Right lobe of liver (tissue), 6 donors: ENCODE data around the gene ATP6V1G1. TPM values are rescaled to one million over a fixed set of nuclear protein-coding genes. Genes with fewer than 3 reads are reported as not detected.
A peak's percentile ranks its signal among the peaks of the same experiment; 100 is the strongest.

Experiments used
- ATAC-seq, 4 donors: fragments of 200-7000 bp; cut with Tn5 transposase; one replicate each; pipeline ENCODE4 v1.9.1; 2020; ENCODE audit warnings: mild to moderate bottlenecking in 4 of 4, moderate library complexity in 4 of 4
- DNase-seq, 3 donors: peaks; one replicate each; pipeline ENCODE4 v3.0.0-alpha.2; 2020
- H3K27ac ChIP-seq, 3 donors: fragments of 200-600 bp; one replicate each; pipeline ENCODE4 v1.8.0; 2022
- H3K27me3 ChIP-seq, 2 donors: fragments of 200-600 bp; one replicate each; pipeline ENCODE4 v1.8.0; 2022
- H3K36me3 ChIP-seq, 4 donors: fragments of 200-600 bp; sonication (generic) in 1 of 4; one replicate each; pipeline versions ENCODE4 v1.5.1 to v1.8.0; 2017 to 2022; ENCODE audit warnings: control low read depth in 1 of 4
- H3K4me1 ChIP-seq, 4 donors: fragments of 200-600 bp; sonication (generic) in 1 of 4; one replicate each; pipeline versions ENCODE4 v1.5.1 to v1.8.0; 2017 to 2022; ENCODE audit warnings: control low read depth in 1 of 4
- H3K4me3 ChIP-seq, 3 donors: fragments of 200-600 bp; one replicate each; pipeline ENCODE4 v1.8.0; 2022
- H3K9me3 ChIP-seq, 4 donors: fragments of 200-600 bp; sonication (generic) in 1 of 4; one replicate each; pipeline versions ENCODE4 v1.5.1 to v1.8.0; 2017 to 2022; ENCODE audit warnings: control low read depth in 1 of 4
- POLR2A ChIP-seq: fragments of 450-650 bp; IDR thresholded peaks from one replicate; pipeline ENCODE4 v1.6.1; 2017; ENCODE audit warnings: antibody characterized with exemption, mild to moderate bottlenecking
- WGBS: methylation state at CpG from one replicate; pipeline ENCODE4 v1.1.6; 2018; ENCODE audit warnings: low coverage, low lambda C conversion rate; ENCODE audit not compliant: insufficient coverage; ENCODE audit errors: missing lambda C conversion rate; 5-methylcytosine and 5-hydroxymethylcytosine counted together
- intact Hi-C, 2 donors: fragments of 100-400 bp; cut with DNase I; formaldehyde crosslinking; loops; one replicate each; pipeline versions ENCODE4 v1.11.2 to v1.14.1; 2022
- total RNA-seq, 6 experiments: library from RNA; depleted of rRNA in 2 of 6; stranded (reverse); fragments of >200 nt in 2 of 6; fragmentation: NEBNext Ultra II Directional in 3 of 6; extraction: Animal tissue kit (Norgen Biotek cat#: 25700) in 3 of 6; gene quantifications; one replicate each; pipeline versions ENCODE4 v1.1.0 to v1.2.4, GENCODE V29; 2016 to 2023
- TF ChIP-seq, protein P1 (sequence below), 4 donors: fragments of 200-600 bp in 3 of 4; fragments of 450-650 bp in 1 of 4; IDR thresholded peaks; one replicate each; pipeline versions ENCODE4 v1.5.1 to v1.8.0; 2016 to 2022; ENCODE audit warnings: antibody characterized with exemption in 4 of 4, mild to moderate bottlenecking in 2 of 4
- donor health status: DM: no; HTN: yes; CAD: no.
- donor health status: DM: no; HTN: no; CAD: no.
- donor health status: DM: no; HTN: no; CAD: no.
- donor health status: DM: no; HTN: yes; CAD: no.
- donor health status: DM: no; HTN: yes; CAD: no.

Gene ATP6V1G1
- total RNA-seq, 6 experiments from 2014 or later, result 31.0 to 155 (median 49.1) TPM

DNA sequence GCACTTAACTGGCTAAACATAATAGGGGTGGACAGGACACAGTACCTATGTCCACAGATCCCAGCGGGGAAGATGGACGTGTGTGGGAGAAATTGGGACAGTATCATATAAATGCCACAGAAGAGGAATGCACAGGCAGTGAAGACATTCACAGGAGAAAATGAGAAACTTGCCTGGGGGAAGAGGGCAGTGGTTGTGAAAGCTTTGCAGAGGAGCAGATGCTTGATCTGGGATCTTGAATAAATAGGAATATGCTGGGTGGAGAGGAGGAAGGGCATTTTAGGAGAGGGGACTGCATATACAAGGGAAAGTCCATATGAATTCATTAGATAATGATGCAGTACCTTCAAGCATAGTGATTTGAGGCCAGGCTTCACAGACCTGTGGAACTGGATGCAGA, 37.1 kb downstream of the ATP6V1G1 start:
- DNase-seq, result no peak
- Histone ChIP-seq H3K4me1 (peaks cover 0 to 5% (median 0%) of the 10 kb centered on the region in 4 donors), H3K4me3 (no peak overlapping the region), H3K27ac (no peak overlapping the region), H3K36me3 (peaks cover 0 to 15% (median under 1%) of the 10 kb centered on the region in 4 donors), H3K9me3 (no peaks in the 10 kb centered on the region), H3K27me3 (no peaks in the 10 kb centered on the region)
- 86% methylated on average over 2 of the region's 2 CpGs for WGBS
- ATAC-seq, result no peak
- intact Hi-C loops, result no loop called here
- TF ChIP-seq, protein P1, sequence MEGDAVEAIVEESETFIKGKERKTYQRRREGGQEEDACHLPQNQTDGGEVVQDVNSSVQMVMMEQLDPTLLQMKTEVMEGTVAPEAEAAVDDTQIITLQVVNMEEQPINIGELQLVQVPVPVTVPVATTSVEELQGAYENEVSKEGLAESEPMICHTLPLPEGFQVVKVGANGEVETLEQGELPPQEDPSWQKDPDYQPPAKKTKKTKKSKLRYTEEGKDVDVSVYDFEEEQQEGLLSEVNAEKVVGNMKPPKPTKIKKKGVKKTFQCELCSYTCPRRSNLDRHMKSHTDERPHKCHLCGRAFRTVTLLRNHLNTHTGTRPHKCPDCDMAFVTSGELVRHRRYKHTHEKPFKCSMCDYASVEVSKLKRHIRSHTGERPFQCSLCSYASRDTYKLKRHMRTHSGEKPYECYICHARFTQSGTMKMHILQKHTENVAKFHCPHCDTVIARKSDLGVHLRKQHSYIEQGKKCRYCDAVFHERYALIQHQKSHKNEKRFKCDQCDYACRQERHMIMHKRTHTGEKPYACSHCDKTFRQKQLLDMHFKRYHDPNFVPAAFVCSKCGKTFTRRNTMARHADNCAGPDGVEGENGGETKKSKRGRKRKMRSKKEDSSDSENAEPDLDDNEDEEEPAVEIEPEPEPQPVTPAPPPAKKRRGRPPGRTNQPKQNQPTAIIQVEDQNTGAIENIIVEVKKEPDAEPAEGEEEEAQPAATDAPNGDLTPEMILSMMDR (IDR thresholded peaks at IDR 0.05), result no peak
- no peak for TF ChIP-seq POLR2A

GRCh38 chr9:114626415-114627020, 38.9 kb downstream of the ATP6V1G1 start:
- Histone ChIP-seq H3K27ac (no peak overlapping the region), H3K4me3 (no peak overlapping the region), H3K27me3 (no peaks in the 10 kb centered on the region), H3K9me3 (no peaks in the 10 kb centered on the region), H3K36me3 (peaks cover 0 to 15% (median 2%) of the 10 kb centered on the region in 4 donors), H3K4me1 (peaks cover 0 to 5% (median 0%) of the 10 kb centered on the region in 4 donors)
- DNase-seq (no peak), ATAC-seq (peak in 1 of 4 donors; percentile 35)
- WGBS, result 49% methylated on average over 4 of the region's 4 CpGs
- intact Hi-C loops, result no loop called here
- no peak for TF ChIP-seq POLR2A
- TF ChIP-seq, protein P1 (IDR thresholded peaks at IDR 0.05), result no peak

DNA sequence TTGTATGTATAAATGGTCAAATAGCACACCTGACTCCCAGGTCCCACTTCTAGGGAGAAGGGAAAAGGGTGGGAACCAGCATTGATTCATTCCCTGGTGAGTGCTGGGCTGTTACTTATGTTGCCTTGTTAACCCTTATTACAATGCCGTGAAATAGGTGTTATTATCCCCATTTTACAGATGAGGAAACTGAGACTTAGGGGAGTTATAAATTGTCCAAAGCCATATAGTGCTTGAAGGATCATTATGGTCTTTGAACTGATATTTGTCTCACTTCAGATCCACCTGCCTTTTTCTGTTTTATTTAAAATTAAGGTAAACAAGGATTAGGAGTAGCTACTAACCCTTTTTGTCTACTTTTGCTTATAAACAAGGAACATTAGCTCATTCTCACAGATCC, 40.0 kb downstream of the ATP6V1G1 start:
- DNase-seq (no peak), ATAC-seq (no peak)
- H3K27ac ChIP-seq, result no peak overlapping the region
- H3K4me1 ChIP-seq, result no peaks in the 10 kb centered on the region
- H3K4me3 ChIP-seq, result no peak overlapping the region
- TF ChIP-seq, protein P1 (IDR thresholded peaks at IDR 0.05), result no peak
- no peak for TF ChIP-seq POLR2A
- H3K9me3 ChIP-seq, result no peaks in the 10 kb centered on the region
- H3K36me3 ChIP-seq, result peaks cover 0 to 15% (median 3%) of the 10 kb centered on the region in 4 donors
- intact Hi-C loops, result no loop called here
- no peaks in the 10 kb centered on the region for H3K27me3 ChIP-seq
- WGBS, result 83% methylated on average over 1 of the region's 1 CpG

GRCh38 chr9:114629563-114630090, 42.1 kb downstream of the ATP6V1G1 start:
- no peak for DNase-seq
- peaks cover 0 to 19% (median 3%) of the 10 kb centered on the region in 4 donors for H3K36me3 ChIP-seq
- H3K9me3 ChIP-seq, result no peaks in the 10 kb centered on the region
- H3K4me3 ChIP-seq, result no peak overlapping the region
- no peak overlapping the region for H3K27ac ChIP-seq
- intact Hi-C loops, result no loop called here
- H3K27me3 ChIP-seq, result no peaks in the 10 kb centered on the region
- TF ChIP-seq, protein P1 (IDR thresholded peaks at IDR 0.05), result no peak
- TF ChIP-seq POLR2A, result no peak
- no peaks in the 10 kb centered on the region for H3K4me1 ChIP-seq
- WGBS, result 88% methylated on average over 5 of the region's 7 CpGs
- ATAC-seq, result no peak
